GM21381 (cell line): ENCODE results near the gene FLNB.
A peak's percentile ranks its signal among the peaks of the same experiment; 100 is the strongest.

Experiments
- ATAC-seq: cut with Tn5 transposase; IDR thresholded peaks from one replicate; pipeline ENCODE4 v1.9.1; 2021; ENCODE audit warnings: mild to moderate bottlenecking, moderate library complexity; ENCODE audit not compliant: unreplicated experiment

The FLNB gene, protein sequence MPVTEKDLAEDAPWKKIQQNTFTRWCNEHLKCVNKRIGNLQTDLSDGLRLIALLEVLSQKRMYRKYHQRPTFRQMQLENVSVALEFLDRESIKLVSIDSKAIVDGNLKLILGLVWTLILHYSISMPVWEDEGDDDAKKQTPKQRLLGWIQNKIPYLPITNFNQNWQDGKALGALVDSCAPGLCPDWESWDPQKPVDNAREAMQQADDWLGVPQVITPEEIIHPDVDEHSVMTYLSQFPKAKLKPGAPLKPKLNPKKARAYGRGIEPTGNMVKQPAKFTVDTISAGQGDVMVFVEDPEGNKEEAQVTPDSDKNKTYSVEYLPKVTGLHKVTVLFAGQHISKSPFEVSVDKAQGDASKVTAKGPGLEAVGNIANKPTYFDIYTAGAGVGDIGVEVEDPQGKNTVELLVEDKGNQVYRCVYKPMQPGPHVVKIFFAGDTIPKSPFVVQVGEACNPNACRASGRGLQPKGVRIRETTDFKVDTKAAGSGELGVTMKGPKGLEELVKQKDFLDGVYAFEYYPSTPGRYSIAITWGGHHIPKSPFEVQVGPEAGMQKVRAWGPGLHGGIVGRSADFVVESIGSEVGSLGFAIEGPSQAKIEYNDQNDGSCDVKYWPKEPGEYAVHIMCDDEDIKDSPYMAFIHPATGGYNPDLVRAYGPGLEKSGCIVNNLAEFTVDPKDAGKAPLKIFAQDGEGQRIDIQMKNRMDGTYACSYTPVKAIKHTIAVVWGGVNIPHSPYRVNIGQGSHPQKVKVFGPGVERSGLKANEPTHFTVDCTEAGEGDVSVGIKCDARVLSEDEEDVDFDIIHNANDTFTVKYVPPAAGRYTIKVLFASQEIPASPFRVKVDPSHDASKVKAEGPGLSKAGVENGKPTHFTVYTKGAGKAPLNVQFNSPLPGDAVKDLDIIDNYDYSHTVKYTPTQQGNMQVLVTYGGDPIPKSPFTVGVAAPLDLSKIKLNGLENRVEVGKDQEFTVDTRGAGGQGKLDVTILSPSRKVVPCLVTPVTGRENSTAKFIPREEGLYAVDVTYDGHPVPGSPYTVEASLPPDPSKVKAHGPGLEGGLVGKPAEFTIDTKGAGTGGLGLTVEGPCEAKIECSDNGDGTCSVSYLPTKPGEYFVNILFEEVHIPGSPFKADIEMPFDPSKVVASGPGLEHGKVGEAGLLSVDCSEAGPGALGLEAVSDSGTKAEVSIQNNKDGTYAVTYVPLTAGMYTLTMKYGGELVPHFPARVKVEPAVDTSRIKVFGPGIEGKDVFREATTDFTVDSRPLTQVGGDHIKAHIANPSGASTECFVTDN (N-terminal part only)

DNA sequence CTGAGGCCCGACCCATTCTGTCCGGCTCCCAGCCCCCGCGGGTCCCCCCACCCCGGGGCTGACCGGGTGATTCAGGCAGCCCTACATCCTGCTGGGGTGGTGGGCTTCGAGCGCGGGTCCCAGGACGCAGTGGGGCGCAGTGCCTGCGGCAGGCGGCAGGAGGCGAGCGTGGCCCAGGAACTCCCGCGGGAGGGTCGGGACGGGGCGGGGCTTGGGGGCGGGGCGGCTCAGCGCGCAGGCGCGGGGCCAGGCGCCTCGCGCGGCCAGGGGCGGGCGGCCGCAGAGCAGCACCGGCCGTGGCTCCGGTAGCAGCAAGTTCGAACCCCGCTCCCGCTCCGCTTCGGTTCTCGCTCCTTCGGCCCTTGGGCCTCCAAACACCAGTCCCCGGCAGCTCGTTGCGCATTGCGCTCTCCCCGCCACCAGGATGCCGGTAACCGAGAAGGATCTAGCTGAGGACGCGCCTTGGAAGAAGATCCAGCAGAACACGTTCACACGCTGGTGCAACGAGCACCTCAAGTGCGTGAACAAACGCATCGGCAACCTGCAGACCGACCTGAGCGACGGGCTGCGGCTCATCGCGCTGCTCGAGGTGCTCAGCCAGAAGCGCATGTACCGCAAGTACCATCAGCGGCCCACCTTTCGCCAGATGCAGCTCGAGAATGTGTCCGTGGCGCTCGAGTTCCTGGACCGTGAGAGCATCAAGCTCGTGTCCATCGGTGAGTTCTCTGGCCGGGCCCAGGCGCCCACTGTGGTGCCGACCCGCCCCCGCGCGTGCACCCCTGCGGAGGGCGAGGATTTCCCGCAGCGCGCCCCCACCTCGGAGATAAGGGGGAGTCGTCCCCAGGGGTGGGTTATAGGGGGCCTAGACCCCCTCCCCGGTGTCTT lies at the start of gene FLNB:
FLNB (plus strand) TSS at position 282 of the 885 bp plus-strand sequence; CDS start at position 425, 143 bp downstream.
- peak; percentile 75 for ATAC-seq

DNA sequence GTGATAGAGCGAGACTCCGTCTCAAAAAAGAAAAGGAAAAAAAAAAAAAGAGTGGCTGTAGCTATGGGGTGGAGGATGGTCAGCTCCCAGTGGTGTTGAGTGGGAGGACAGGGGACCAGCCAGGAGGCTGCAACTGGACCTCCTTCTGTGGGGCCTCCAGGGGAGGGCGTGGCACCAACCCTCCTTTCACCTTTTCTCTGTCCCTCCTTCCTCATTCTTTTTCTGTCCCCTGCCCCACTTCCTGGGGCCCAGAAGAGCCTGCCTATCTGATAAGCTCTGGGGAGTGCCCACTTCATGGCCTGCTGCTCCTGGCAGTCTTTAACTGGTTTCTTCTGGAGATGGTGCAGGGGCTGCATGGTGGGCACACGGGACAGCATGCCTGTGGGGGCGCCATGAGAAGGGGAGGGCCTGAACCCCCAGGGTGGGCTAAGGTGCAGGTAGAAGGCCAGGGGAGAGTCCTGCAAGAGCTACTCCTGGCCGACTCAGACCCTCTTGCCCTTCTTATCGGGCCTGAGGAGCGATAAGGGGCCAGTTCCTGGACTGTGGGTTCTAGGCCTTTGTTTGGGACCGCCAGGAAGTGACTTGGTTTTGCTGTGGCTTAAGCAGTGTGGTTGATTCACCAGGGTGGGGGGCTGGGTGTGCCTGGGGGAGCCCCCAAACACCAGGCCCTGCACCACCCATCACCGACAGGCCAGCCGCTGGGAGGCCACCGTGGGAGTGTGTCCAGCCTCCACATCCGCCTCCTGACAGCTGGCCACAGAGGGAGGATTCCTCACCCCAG lies 49.4 kb upstream of the FLNB start:
- ATAC-seq: no peak

DNA sequence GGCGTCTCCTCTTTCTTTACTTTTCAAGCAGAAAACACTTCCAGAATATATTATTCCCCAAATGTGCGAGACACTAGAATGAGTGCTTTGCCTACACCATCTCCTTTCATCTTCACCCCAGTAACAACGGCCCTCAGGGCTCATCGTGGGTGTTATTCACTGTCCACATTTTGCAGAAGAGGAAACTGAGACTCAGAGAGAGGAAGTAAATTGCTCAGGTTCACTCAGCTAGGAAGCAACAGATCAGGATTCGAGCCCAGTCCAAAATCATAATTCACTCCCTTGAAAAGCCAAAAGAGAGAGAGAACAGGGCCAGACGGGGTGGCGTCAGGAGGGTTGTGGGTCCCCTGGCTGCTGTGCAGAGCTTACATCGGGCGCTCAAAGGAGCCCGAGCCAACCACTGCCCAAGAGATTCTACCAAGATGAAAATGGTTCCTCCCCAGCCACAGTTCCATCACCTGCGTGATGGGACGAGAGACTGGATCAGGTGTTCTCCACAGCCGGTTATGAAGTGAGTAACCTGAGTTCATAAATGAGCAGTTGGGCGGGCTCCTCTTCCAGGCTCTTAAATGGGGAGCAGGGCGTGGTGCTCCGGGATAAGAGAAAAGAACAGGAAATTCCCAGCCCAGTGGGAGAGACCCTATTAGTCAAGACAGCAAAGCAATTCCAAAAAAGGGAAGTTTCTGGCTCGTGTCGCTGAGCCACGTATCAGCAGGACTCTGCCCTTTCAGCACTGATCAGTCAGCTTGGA lies 48.6 kb upstream of the FLNB start:
- ATAC-seq: no peak

DNA sequence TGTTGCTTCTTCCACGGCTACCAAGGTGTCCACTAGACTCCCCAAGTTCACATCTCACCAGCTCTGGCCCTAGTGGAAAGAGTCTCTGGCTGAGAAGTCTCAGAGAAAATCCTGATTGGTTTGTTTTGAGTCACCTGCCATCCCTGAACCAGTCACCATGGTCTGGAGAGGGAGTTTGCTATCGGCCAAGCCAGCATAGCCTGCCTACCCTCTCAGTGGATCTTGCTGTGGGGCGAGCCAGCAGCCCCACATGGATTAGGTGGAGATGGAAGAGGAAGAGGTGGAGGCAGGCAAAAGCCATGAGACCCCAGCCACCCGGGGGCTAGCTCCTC lies 48.1 kb upstream of the FLNB start:
- ATAC-seq: no peak

DNA sequence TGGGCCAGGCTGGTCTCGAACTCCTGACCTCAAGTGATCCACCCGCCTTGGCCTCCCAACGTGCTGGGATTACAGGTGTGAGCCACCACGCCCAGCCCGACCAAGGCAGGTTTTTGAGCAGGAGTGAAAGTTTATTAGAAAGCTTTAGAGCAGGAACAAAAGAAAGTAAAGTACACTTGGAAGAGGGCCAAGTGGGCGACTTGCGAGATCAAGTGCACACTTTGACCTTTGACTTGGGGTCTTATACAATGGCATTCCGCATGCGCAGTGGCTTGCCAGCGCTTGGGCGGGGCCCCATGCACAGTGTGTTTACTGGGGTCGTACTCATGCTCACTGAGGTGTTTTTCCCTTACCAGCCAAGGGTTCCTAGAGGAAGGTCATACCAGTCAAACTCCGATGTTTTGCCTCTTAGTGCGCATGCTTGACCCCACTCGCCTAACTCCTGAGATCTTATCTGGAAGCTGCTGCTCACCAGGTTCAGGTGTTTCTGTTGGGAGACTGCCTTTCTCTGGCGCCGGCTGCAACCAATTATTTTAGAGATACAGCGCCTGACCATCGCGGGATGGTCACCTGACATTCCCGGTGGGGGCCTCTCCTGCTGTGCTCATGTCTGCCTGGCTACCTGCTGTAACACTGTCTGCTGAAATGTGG lies 46.9 kb upstream of the FLNB start:
- ATAC-seq: no peak

DNA sequence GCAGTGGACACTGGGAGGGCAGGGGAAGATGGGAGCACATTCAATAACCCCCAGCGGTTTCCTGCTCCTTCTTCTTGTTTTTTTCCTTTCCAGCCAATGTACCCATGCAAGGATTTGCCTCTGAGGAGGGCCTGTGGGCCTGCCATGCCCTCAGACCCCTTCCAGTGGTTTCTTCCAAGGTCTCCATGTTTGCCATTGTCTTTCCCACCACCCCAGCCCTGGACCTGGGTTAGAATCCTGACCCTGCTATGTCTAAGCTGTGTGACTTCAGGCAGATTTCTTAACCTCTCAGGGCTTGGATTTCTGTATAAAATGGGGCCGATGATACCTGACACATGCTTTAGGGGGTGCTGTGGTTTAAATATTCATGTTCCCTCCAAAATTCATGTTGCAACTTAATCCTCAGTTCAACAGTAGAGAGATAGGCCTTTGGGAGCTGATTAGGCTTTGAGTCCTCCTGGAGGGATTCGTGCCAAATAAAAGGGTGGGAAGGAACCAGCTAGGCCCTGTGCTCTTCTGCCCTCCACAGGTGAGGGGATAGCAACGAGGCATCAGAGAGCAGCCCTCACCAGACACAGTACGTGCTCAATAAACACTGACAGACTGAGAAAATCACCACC lies 46.3 kb upstream of the FLNB start:
- ATAC-seq: no peak

DNA sequence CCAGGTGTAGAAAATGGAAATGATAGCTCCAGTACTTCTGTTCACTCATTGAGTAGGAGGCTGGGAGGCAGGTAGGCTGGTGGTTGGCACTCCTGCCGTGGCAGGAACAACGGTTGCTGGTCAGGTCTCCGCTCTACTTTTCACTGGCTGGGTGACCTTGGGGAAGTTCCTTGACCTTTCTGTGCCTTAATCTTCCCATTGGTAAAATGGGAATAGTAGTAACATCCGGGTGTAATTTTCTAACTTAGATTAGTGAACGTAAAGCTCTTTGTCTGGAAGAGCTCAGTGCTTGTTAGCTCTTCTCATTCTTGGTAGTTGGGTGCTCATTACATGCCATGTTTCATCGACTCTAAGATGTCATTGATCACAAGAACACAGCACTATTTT lies 45.8 kb upstream of the FLNB start:
- no peak for ATAC-seq

DNA sequence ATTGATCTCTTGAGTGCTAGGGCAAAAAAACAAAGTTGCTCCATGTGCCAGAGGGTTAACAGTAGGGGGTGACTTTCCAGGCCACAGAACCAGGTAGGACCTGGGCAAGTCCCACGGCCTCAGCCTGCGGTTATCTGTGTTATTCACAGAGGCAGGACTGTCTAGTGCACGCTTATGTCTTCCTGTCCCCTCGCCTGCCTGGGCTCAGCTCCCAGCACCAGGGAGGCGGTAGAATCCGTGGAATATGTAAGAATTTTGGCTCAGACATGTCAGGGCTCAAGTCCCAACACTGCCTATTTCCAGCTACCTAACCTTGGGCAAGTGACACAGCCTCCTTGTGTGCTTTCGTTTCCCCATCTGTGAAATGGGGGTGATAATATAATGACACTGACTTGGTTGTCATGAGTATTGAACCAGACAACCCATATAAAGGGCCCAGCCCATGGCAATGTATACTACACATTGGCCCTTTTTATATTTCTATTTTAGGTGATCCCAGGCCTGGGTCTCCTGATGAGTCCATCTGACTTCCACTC lies 44.3 kb upstream of the FLNB start:
- ATAC-seq: no peak

DNA sequence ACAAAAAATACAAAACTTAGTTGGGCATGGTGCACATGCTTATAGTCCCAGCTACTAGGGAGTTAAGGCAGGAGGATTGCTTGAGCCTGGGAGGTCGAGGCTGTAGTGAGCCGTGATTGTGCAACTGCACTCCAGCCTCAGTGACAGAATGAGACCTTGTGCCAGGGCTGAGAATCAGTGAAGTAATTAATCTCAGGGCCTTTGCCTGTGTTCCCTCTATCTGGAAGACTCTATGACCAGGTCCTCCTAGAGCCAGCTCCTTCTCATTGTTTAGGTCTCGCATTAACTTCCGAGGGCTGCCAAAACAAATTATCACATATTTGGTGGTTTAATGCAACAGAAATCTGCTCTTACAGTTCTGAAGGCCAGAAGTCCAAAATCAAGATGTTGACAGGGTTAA lies 41.4 kb upstream of the FLNB start:
- no peak for ATAC-seq

DNA sequence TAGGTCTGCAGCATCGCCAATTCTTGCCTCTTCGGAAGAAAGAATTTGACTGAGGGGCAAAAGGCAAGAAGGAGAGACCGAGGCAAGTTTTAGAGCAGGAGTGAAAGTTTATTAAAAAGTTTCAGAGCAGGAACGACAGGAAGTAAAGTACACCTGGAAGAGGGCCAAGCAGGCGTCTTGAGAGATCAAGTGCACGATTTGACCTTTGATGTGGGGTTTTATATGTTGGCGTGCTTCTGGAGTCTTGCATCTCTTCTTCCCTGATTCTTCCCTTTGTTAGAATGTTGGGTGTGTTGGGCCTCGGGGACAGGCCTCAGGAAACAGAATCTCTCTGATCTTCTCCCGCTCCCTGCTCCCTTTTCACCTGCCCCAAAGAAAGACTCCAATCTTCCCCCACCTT lies 40.6 kb upstream of the FLNB start:
- no peak for ATAC-seq

DNA sequence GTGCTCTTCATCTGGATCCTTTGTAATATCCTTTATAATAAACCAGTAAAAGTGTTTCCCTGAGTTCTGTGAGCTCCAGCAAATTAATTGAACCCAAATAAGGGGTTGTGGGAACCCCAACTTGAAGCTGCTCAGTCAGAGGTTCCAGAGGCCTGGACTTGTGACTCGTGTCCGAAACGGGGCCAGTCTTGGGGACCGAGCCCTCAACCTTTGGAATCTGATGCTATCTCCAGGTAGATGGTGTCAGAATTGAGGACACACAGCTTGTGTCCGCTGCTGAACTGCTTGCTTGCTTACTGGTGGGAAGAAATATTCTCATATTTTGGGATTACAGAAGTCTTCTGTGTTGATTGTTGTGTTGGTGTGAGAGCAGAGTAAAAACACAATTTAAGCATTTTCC lies 39.7 kb upstream of the FLNB start:
- ATAC-seq: no peak

DNA sequence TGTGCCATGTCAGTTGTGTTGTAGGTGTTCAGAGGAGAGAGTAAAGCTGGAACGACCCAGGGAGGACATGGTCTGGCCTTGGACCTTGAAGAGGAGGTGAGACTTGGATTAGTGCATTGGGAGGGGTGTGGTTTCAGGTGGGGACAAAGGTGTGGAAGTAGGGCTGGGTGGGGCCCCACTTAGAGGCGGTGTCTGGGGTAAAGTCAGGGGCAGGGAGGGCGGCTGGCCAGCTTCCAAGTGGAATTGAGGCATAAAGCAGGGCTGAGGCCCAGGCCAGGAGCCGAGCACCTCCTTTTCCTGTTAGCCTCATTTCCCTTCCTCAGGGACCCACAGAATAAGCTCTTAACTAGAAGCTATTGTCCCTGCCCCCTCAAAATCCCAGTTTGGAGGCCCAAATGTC lies 36.2 kb upstream of the FLNB start:
- no peak for ATAC-seq

DNA sequence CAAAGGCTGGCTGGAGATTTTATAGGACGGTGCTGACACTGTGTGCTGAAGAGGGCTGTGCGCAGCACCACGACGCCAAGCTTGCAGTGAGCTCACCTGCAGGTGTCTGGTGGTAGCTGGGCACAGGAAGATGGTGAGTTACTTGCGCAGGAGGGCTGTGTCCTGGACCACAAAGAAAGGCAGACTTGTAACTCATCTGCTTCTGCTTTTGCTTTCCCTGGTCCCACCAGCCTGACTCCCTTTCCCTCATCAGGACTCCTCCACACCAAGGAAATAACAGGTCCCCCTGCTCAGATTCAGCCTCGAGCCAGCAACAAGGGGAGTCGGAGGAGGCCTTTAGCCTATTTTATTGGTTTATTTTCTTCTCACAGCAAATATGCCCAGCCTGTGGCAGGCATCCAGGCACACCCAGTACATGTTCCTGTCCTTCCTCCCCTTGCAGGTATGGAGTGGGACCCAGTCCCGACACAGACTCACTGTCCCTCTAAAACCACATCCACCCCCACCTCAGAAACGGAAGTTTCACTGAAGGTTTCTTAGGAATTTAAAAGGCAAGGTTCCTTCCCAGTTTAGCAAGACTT lies 35.6 kb upstream of the FLNB start:
- ATAC-seq: no peak

DNA sequence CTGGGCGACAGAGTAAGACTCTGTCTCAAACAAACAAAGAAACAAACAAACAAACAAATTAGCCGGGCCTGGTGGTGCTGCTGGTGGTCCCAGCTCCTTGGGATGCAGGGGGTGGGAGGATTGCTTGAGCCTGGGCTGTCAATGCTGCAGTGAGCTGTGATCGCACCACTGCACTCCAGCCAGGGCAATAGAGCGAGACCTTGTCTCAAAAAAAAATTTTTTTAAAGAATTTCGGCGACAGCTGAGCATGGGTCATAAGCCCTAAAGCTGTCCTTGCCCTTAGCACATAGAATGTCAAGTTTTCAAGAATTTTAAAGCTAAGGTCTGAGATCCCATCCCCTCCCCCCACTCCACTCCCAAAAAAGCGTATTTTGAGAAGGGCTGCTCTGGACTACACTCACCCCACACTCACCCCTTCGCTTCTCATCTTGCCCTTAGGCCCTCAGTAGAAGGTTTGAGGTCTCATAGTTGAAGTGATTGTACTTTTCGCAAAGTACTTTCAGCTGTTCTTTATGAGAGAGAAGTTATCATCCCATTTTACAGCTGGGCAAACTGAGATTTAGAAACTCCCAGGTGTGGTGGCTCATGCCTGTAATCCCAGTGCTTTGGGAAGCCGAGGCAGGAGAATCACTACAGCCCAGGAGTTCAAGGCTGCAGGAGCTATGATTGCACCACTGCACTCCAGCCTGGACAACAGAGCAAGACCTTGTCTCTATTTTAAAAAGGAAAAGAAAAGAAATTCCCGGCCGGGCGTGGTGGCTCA lies 34.3 kb upstream of the FLNB start:
- no peak for ATAC-seq

DNA sequence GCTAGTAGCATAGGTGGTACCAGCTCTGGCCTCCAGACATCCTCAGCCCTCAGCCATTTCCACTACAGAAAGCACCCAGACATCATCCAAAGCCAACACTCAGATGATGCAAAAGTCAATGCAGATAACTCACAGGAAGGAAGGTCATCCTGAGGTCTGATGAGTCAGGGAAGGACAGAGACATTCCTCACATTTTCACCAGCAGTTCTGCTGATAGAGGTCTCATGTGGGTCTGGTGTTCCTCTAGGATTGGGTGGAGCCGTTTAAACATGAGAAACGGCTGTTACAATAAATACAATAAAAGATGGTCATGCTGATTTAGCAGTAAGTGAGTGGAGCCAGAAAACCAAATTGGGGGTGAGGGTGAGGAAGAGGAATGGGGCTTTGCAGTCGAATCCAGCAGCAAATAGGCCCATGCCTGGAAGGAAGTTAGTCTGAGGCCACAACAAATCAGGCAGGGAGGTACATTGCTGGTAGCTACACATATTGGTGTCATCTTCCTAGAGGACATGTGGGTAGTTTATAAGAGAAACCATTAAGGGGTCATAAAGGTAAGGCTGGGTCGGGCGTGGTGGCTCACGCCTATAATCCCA lies 33.3 kb upstream of the FLNB start:
- no peak for ATAC-seq

DNA sequence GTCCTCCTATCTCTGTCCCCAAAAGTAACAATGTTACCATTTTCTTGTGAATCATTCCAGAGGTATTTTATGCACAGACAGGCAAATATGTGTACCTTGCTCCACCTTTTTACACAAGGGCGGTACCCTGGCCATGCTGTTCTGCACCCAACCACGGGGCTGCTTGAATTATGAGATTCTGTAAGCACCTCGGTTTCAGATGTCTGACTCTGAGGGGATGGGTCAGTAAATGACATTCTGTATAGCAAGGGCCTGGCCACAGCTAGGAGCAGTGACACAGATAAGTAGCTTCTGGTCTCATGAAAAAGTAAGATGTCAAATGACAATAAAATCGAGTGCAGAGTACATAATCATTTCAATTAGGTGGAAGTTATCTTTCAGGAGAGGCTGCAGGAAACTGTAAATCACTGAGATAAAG lies 30.4 kb upstream of the FLNB start:
- no peak for ATAC-seq
